Stimulated activated CD8-positive, alpha-beta memory T cell treated with anti-CD3 and anti-CD28 coated beads, Interleukin-15, amount 100 ng/mL, for 4 hours (primary cell): Measurements from ENCODE around the gene ETNPPL.

Experiments
- DNase-seq, 2 donors: peaks; one replicate each; pipeline ENCODE4 v3.0.0-alpha.2; 2020; ENCODE audit warnings: low read depth in 2 of 2

ETNPPL gene

GRCh38 chr4:108700081-108700757 is 62.6 kb downstream of the ETNPPL start:
- no peak for DNase-seq

- no peak for DNase-seq
These were observed 66.7 kb downstream of the ETNPPL start for GRCh38 chr4:108696160-108696559.

- DNase-seq, result no peak
These were observed 67.8 kb downstream of the ETNPPL start for GRCh38 chr4:108695062-108695461.

- no peak for DNase-seq
These were observed 68.4 kb downstream of the ETNPPL start for GRCh38 chr4:108694423-108694822.

GRCh38 chr4:108693819-108694218 is 69.0 kb downstream of the ETNPPL start:
- DNase-seq, result no peak

- DNase-seq, result no peak
These were observed 69.6 kb downstream of the ETNPPL start for GRCh38 chr4:108693211-108693610.
